DOHH2 (cell line): ENCODE measurements around the gene FASTKD1.

Source experiments
- EZH2phosphoT487 ChIP-seq: fragments of 200-600 bp; sonication (generic); IDR thresholded peaks from 2 replicates; pipeline ENCODE4 v1.6.1; 2017; ENCODE audit warnings: borderline replicate concordance, mild to moderate bottlenecking, antibody characterized with exemption, low read length, moderate library complexity, mixed read lengths
- TF ChIP-seq, protein P1 (sequence below): fragments of 200-600 bp; sonication (generic); IDR thresholded peaks from one replicate; pipeline ENCODE4 v1.5.1; 2014; ENCODE audit warnings: antibody characterized with exemption, mild to moderate bottlenecking, low read depth, low read length; ENCODE audit not compliant: poor library complexity, severe bottlenecking

DNA sequence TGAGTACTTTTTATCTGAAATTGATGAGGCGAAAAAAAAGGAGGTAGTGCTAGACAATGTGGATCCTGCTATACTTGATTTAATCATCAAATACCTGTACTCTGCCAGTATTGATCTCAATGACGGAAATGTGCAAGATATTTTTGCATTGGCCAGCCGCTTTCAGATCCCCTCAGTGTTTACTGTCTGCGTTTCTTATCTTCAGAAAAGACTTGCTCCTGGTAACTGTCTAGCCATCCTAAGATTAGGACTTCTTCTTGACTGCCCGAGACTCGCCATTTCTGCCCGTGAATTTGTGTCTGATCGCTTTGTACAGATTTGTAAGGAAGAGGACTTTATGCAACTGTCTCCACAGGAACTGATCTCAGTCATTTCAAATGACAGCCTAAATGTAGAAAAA is 63.7 kb downstream of the FASTKD1 start:
- TF ChIP-seq, protein P1, sequence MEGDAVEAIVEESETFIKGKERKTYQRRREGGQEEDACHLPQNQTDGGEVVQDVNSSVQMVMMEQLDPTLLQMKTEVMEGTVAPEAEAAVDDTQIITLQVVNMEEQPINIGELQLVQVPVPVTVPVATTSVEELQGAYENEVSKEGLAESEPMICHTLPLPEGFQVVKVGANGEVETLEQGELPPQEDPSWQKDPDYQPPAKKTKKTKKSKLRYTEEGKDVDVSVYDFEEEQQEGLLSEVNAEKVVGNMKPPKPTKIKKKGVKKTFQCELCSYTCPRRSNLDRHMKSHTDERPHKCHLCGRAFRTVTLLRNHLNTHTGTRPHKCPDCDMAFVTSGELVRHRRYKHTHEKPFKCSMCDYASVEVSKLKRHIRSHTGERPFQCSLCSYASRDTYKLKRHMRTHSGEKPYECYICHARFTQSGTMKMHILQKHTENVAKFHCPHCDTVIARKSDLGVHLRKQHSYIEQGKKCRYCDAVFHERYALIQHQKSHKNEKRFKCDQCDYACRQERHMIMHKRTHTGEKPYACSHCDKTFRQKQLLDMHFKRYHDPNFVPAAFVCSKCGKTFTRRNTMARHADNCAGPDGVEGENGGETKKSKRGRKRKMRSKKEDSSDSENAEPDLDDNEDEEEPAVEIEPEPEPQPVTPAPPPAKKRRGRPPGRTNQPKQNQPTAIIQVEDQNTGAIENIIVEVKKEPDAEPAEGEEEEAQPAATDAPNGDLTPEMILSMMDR = no peak
- TF ChIP-seq EZH2phosphoT487 = no peak
